ENCODE data around the gene EID1. TPM values are rescaled to one million over a fixed set of nuclear protein-coding genes. Genes with fewer than 3 reads are reported as not detected.

Gene EID1
- total and polyA plus RNA-seq, 4 donors = 45.7 to 70.6 (median 61.1) TPM

- 80% methylated on average over 1 of the region's 1 CpG for WGBS
- DNase-seq (ENCODE audit: low spot score) = no peak
- Histone ChIP-seq H3K4me1 (ENCODE audit: control insufficient read depth in 4 of 4, insufficient read depth in 4 of 4, low read length in 3 of 4) (no peaks in the 10 kb centered on the region), H3K9ac (ENCODE audit: low read depth in 1 of 2, low read length in 2 of 2) (no peak overlapping the region), H3K27ac (ENCODE audit: low read depth in 1 of 2, low read length in 2 of 2) (no peak overlapping the region), H3K9me3 (ENCODE audit: control insufficient read depth in 4 of 4, low read length in 3 of 4) (no peaks in the 10 kb centered on the region), H3K27me3 (ENCODE audit: control insufficient read depth in 4 of 4, insufficient read depth in 4 of 4, low read length in 3 of 4) (peaks cover 0 to 2% (median 0%) of the 10 kb centered on the region in 4 donors), H3K4me3 (ENCODE audit: low read depth in 1 of 3, low read length in 3 of 3) (no peak overlapping the region), H3K36me3 (ENCODE audit: control insufficient read depth in 4 of 4, insufficient read depth in 3 of 4, low read depth in 1 of 4, low read length in 3 of 4) (no peaks in the 10 kb centered on the region)
- TF ChIP-seq SP1 (IDR thresholded peaks at IDR 0.05) = no peak
- TF ChIP-seq GABPA (IDR thresholded peaks at IDR 0.05 in 1 of 2, conservative IDR thresholded peaks at IDR 0.05 in 1 of 2) = no peak
- TF ChIP-seq JUND (IDR thresholded peaks at IDR 0.05) = no peak
- TF ChIP-seq ATF3 (IDR thresholded peaks at IDR 0.05) = no peak
- TF ChIP-seq RXRA (IDR thresholded peaks at IDR 0.05) = no peak
- TF ChIP-seq HNF4A (conservative IDR thresholded peaks at IDR 0.05) = no peak
- no peak for TF ChIP-seq MAX (IDR thresholded peaks at IDR 0.05)
- no peak for TF ChIP-seq CTCF (IDR thresholded peaks at IDR 0.05; ENCODE audit: low read depth, low read length, missing input control)
- TF ChIP-seq HNF4G (IDR thresholded peaks at IDR 0.05) = no peak
- TF ChIP-seq YY1 (IDR thresholded peaks at IDR 0.05) = no peak
These were observed 10.9 kb downstream of the EID1 start for GRCh38 chr15:48888836-48889235.

- no peak for DNase-seq (ENCODE audit: low spot score)
- WGBS = 83% methylated on average over 3 of the region's 3 CpGs
- Histone ChIP-seq H3K36me3 (ENCODE audit: control insufficient read depth in 4 of 4, insufficient read depth in 3 of 4, low read depth in 1 of 4, low read length in 3 of 4) (no peaks in the 10 kb centered on the region), H3K27ac (ENCODE audit: low read depth in 1 of 2, low read length in 2 of 2) (no peak overlapping the region), H3K4me3 (ENCODE audit: low read depth in 1 of 3, low read length in 3 of 3) (no peak overlapping the region), H3K9me3 (ENCODE audit: control insufficient read depth in 4 of 4, low read length in 3 of 4) (no peaks in the 10 kb centered on the region), H3K27me3 (ENCODE audit: control insufficient read depth in 4 of 4, insufficient read depth in 4 of 4, low read length in 3 of 4) (peaks cover 0 to 2% (median 0%) of the 10 kb centered on the region in 4 donors), H3K4me1 (ENCODE audit: control insufficient read depth in 4 of 4, insufficient read depth in 4 of 4, low read length in 3 of 4) (no peaks in the 10 kb centered on the region), H3K9ac (ENCODE audit: low read depth in 1 of 2, low read length in 2 of 2) (no peak overlapping the region)
- TF ChIP-seq SP1 (IDR thresholded peaks at IDR 0.05) (no peak), ZBTB33 (IDR thresholded peaks at IDR 0.05) (no peak), ATF3 (IDR thresholded peaks at IDR 0.05) (no peak), RAD21 (IDR thresholded peaks at IDR 0.05) (no peak), FOXA1 (IDR thresholded peaks at IDR 0.05) (no peak), FOXA2 (IDR thresholded peaks at IDR 0.05) (no peak), REST (IDR thresholded peaks at IDR 0.05) (no peak), GABPA (IDR thresholded peaks at IDR 0.05 in 1 of 2, conservative IDR thresholded peaks at IDR 0.05 in 1 of 2) (no peak), JUND (IDR thresholded peaks at IDR 0.05) (no peak), YY1 (IDR thresholded peaks at IDR 0.05) (no peak), RXRA (IDR thresholded peaks at IDR 0.05) (no peak), HNF4G (IDR thresholded peaks at IDR 0.05) (no peak), NR2F2 (IDR thresholded peaks at IDR 0.05) (no peak), MAX (IDR thresholded peaks at IDR 0.05) (no peak), HNF4A (conservative IDR thresholded peaks at IDR 0.05) (no peak), EGR1 (IDR thresholded peaks at IDR 0.05; ENCODE audit: low read depth in 2 of 2) (no peak), CTCF (IDR thresholded peaks at IDR 0.05; ENCODE audit: low read depth, low read length, missing input control) (no peak), TAF1 (conservative IDR thresholded peaks at IDR 0.05) (no peak)
These were observed 12.0 kb downstream of the EID1 start for GRCh38 chr15:48889925-48890324.
